Ammon's horn (tissue), 1 donor: ENCODE results near the gene ZNF557.

Experiments used
- DNase-seq: peaks from one replicate; pipeline ENCODE4 v3.0.0-alpha.2; 2016; ENCODE audit warnings: low spot score

Gene ZNF557

DNA sequence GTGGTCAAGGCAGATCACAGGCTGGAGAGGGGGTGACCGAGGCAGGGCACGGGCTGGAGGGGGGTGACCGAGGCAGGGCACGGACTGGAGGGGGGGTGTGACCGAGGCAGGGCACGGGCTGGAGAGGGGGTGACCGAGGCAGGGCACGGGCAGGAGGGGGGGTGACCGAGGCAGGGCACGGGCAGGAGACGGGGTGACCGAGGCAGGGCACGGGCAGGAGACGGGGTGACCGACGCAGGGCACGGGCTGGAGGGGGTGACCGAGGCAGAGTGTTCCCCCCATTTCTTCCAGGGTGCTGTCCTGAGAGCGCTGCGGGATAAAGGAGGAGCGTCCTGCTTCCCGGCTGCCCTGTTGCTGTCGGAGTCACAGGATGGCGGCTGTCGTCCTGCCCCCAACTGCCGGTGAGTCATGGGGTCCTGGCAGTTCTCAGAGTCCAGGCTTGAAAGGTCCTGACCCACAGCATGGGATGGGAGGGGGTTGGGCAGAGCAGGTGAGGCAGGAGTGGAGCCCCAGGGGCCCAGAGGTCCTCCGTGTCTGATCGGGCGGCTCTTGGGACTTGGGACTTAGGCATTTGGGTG is 5.3 kb downstream of the ZNF557 start:
- no peak for DNase-seq

DNA sequence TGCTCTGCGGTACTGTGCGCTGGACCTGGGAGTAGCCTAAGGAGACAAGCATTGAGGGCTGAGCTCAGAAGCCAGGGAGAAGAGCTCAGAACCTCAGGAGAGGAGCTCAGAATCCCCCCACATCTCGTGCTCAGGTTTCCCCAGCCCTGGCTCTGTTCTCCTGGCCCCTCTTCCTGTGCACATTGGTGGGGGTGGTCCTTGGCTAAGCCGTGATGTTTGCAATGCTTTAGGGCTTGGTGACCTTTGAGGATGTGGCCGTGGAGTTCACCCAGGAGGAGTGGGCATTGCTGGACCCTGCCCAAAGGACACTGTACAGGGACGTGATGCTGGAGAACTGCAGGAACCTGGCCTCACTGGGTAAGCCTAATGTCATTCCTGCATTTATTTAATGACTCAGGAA is 6.6 kb downstream of the ZNF557 start:
- DNase-seq, result no peak

- DNase-seq, result no peak
Observed at GRCh38 chr19:7078008-7078407, 8.5 kb downstream of the ZNF557 start.

DNA sequence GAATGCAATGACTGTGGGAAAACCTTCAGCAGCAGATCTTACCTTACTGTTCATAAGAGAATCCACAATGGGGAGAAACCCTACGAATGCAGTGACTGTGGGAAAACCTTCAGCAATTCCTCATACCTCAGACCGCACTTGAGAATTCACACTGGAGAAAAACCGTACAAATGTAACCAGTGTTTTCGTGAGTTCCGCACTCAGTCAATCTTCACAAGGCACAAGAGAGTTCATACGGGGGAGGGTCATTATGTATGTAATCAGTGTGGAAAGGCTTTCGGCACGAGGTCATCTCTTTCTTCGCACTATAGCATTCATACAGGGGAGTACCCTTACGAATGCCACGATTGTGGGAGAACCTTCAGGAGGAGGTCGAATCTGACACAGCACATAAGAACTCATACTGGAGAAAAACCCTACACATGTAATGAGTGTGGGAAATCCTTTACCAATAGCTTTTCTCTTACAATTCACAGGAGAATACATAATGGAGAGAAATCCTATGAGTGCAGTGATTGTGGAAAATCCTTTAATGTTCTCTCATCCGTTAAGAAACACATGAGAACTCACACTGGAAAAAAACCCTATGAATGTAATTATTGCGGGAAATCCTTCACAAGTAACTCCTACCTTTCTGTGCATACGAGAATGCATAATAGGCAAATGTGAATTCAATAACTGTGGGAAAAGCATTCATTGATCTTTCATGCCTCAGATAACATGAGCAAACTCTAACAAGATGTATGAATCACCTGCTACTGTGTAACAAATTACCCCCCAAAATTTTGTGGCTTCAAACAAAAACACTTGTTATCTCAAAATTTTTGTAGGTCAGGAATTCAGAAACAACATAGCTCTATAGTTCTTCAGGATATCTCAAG is 13.8 kb downstream of the ZNF557 start:
- DNase-seq, result no peak

DNA sequence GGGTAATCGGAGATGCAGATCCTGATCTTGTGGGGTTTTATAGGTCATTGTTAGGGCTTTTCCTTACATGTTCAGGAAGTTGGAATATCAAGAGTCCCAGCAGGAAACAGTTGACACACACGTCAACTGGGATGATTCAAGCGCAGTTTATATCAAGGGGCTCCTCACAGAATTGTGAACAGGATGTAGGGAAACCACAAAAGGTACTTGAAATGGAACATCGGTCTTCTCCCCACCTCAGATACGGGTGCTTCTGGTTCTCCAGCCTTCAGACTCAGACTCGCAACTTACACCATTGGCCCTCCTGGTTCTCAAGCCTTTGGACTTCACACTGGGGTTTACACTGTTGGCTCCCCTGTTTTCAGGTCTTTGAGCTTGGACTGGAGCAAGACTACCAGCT is 19.5 kb downstream of the ZNF557 start:
- no peak for DNase-seq

DNA sequence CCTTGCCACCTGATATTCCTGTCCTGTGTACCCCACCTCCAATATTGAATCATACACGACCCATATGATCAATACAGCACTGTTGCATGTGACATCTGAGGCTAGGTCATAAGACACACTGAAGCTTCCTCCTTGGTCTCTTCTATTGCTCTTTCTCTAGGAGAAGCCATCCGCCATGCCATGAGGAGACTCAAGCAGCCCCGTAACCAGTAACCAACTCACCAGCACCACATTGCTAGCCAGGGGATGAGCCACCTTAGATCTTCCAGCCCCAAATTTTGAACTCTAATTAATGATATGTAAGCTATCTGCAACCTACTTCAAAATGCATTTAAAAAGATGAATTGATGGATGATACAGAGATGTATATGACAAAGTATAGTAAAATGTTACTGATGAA is 28.6 kb downstream of the ZNF557 start:
- no peak for DNase-seq

GRCh38 chr19:7098701-7099596 is 29.4 kb downstream of the ZNF557 start:
- peak; percentile 93 for DNase-seq

GRCh38 chr19:7099597-7099921 is 30.1 kb downstream of the ZNF557 start:
- no peak for DNase-seq

GRCh38 chr19:7101498-7102253 is 32.2 kb downstream of the ZNF557 start:
- DNase-seq, result no peak

- peak; percentile 63 for DNase-seq
Observed at GRCh38 chr19:7104747-7105447, 35.4 kb downstream of the ZNF557 start.

DNA sequence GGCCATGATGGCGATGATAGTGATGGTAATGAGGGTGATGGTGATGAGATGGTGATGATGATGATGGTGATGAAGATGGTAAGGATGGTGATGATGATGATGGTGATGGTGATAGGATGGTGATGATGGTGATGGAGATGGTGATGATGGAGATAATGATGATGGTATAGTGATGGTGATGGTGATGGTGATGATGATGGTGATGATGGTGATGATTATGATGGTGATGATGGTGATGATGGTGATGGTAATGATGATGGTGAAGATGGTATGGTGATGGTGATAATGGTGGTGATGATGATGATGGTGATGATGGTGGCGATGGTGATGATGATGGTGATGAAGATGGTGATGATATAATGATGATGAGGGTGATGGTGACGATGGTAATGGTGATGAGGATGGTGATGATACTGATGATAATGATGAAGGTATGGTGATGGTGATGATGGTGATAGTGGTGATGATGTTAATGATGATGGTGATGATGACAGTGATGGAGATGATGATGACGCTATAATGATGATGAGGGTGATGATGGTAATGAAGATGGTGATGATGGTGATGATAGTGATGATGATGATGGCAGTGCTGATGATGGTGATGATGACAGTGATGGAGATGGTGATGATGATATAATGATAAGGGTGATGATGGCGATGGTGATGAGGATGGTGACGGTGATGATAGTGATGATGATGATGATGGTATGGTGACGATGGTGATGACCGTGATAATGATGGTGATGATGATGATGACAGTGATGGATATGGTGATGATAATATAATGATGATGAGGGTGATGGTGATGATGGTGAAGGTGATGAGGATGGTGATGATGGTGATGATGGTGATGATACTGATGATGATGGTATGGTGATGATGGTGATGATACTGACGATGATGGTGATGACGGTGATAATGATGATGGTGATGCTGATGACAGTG is 37.5 kb downstream of the ZNF557 start:
- no peak for DNase-seq

DNA sequence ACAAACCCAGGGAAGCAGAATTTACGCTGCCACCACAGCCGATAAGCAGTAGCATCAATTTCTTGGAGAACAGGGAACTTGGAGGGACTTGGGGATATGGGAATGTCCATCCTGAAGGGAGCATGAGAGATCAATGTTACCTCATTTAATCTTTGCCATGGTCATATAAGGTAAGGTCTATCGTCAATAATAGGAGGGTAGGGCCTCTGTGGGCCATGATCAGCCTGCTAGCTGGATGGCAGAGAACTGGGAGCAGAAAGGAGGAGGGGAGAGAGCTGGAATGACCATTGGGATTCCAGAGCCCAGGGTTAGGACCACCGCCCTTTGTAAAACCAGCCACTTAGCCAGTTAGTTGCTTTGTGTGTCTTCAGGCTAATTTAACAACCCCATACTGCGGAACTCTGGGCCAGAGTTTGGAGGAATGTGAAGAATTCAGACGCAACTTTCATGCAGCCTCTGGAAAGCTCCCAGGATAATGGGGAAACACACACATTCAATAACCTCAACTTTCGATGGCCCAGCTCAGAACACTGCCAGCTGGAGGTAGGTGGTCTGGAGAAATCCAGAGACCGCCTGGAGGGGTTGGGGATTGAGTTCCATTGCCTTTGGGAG is 40.3 kb downstream of the ZNF557 start:
- no peak for DNase-seq

DNA sequence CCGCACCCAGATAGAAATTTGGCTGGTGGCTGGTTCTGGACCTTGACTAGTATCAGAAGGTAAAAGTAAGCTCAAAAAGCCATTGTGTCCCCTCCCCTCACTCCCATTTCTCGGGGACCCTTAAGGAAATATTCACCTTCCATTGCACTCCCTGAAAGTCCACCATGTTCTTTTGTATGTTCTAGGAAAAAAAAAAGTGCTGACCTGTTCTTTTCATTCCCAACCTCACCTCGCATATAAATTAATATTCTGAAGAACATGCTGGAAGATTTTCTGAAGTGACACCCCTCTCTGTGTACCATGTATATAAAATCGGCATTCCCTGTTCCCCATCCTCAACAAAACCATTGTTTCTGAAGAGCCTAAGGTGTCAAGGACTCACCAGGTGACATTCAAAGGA is 43.2 kb downstream of the ZNF557 start:
- DNase-seq, result no peak

- no peak for DNase-seq
Observed at GRCh38 chr19:7113233-7113632, 43.7 kb downstream of the ZNF557 start.

DNA sequence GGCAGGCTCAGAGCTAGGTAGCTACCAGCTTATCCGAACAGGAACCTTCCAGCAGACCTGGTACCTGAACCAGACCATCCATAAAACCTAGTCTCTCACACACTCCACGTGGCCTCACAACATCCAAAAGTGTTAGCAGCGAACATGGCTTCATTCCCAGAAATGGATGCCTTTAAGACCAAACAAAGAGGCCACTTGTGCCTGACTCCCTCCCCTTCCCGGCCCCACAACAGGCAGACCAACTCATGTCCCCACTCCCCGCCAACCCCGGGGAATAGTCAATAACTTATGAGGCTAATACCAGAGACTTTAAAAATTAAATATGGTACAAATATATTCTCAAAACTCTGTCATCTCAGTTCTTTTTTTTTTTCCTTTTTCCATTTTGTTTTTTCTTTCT is 46.2 kb downstream of the ZNF557 start:
- DNase-seq, result peak; percentile 95

- no peak for DNase-seq
Observed at GRCh38 chr19:7117248-7117647, 47.7 kb downstream of the ZNF557 start.

GRCh38 chr19:7119582-7119981 is 50.1 kb downstream of the ZNF557 start:
- DNase-seq, result no peak

DNA sequence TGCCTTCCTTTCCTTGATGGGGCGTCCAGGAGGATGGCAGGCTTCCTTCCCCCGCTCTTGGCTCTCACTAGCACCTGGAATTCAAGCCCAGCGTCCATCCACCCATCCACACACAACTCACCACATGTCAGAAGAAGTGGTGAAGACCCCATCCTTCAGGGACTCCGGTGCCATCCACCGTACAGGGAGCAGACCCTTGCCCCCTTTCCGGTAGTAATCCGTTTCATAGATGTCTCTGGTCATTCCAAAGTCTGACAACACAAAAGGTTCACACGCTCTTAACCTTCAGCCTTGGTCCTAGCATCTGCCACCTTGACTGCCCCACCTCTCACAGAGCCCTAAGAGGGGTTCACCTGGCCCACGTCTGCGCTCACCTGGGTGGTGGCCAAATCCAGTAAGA is 51.0 kb downstream of the ZNF557 start:
- no peak for DNase-seq

DNA sequence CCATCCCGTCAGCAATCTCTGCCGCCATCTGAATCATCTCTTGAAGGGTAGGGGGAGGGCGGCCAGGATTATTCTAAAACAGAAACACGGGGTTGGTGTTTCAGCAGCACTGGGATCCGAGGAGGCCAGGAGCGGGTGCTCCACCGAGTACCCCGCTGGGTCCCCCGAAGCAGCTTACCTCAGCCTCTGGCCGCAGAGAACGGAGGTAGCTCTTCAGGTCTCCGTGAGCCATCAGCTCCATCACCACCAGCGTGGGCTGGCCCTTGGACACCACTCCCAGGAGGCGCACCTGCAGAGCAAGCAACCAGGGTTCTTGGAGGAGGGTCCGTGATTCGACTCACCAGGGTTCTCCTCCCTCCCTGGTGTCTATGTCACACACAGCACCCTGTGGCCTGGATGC is 53.2 kb downstream of the ZNF557 start:
- DNase-seq, result no peak

DNA sequence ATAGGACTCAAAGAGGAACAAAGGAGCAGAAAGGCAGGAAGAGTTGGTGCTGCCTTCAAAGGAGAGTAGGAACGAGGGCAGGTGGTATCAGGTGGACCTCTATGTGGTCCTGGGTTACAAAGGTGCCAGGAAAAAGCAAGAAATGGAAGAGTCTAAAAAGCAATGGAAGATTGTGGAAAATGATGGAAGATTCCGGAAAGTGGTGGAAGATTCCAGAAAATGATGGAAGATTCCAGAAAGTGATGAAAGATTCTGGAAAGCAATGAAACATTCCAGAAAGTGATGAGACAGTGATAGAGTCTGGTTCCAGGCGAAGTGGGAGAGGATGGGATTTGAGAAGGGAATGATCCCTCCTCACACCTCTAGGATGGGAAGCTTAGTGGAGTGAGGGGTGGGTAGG is 55.3 kb downstream of the ZNF557 start:
- no peak for DNase-seq
